A673 (cell line): Measurements from ENCODE around the gene SHLD2. TPM values are rescaled to one million over a fixed set of nuclear protein-coding genes. Genes with fewer than 3 reads are reported as not detected.

Source experiments
- BruUV-seq: library from RNA; stranded (reverse); fragments of 400-500 nt; replicated peaks from 2 replicates; lab custom pipeline; 2021; lab: Mats Ljungman, UMichigan
- CTCF ChIA-PET: fragments of 300-600 bp; sonication (Branson Sonifier 250); formaldehyde crosslinking; loops from one replicate; lab custom pipeline; 2022; ENCODE audit warnings: antibody characterized with exemption; lab: Charles Lee
- POLR2A ChIA-PET: fragments of 300-600 bp; sonication (Branson Sonifier 250); formaldehyde crosslinking; loops from one replicate; lab custom pipeline; 2022; ENCODE audit warnings: antibody characterized with exemption; ENCODE audit not compliant: low non-redundant PET; lab: Charles Lee
- DNase-seq: peaks from one replicate; pipeline ENCODE4 v3.0.0-alpha.2; 2015; ENCODE audit warnings: low spot score
- H3K27ac ChIP-seq: fragments of 200-600 bp; sonication (generic); 2 replicates; pipeline ENCODE4 v1.5.1; 2016; ENCODE audit warnings: mixed run types, low read depth, mild to moderate bottlenecking, mixed read lengths, antibody characterized with exemption, low read length; ENCODE audit not compliant: poor library complexity, severe bottlenecking
- H3K27me3 ChIP-seq: fragments of 200-600 bp; sonication (generic); replicated peaks from 2 replicates; pipeline ENCODE4 v1.6.1; 2017; ENCODE audit warnings: mixed run types, low read depth, mild to moderate bottlenecking, mixed read lengths, antibody characterized with exemption, low read length; ENCODE audit not compliant: insufficient read depth, poor library complexity
- H3K36me3 ChIP-seq: fragments of 200-600 bp; sonication (generic); 2 replicates; pipeline ENCODE4 v1.6.1; 2016; ENCODE audit warnings: mixed run types, mild to moderate bottlenecking, mixed read lengths, antibody characterized with exemption, low read length; ENCODE audit not compliant: insufficient read depth, poor library complexity, severe bottlenecking
- H3K4me1 ChIP-seq: fragments of 200-600 bp; sonication (generic); 2 replicates; pipeline ENCODE4 v1.6.1; 2017; ENCODE audit warnings: mixed run types, mild to moderate bottlenecking, mixed read lengths, antibody characterized with exemption, low read length; ENCODE audit not compliant: insufficient read depth, poor library complexity, severe bottlenecking
- H3K4me3 ChIP-seq: fragments of 200-600 bp; sonication (generic); 2 replicates; pipeline ENCODE4 v1.5.1; 2016; ENCODE audit warnings: low read depth, mixed run types, mild to moderate bottlenecking, mixed read lengths, low read length; ENCODE audit not compliant: poor library complexity, severe bottlenecking
- H3K9me3 ChIP-seq: fragments of 200-600 bp; sonication (generic); 2 replicates; pipeline ENCODE4 v1.6.1; 2016; ENCODE audit warnings: mixed run types, low read depth, mild to moderate bottlenecking, mixed read lengths, antibody characterized with exemption, low read length; ENCODE audit not compliant: poor library complexity, severe bottlenecking
- EZH2 ChIP-seq: fragments of 200-600 bp; sonication (generic); IDR thresholded peaks from 2 replicates; pipeline ENCODE4 v1.6.1; 2017; ENCODE audit warnings: borderline replicate concordance, low read depth, mild to moderate bottlenecking, mixed read lengths, antibody characterized with exemption, low read length; ENCODE audit not compliant: poor library complexity, severe bottlenecking
- intact Hi-C: fragments of 100-400 bp; cut with micrococcal nuclease; formaldehyde crosslinking; loops from one replicate; pipeline ENCODE4 v1.10.0; 2022; ENCODE audit not compliant: unreplicated experiment
- total RNA-seq: library from RNA; stranded (reverse); gene quantifications from 2 replicates; pipeline ENCODE4 v1.2.3, GENCODE V29; 2021
- TF ChIP-seq, protein P1 (sequence below): fragments of 300-800, 200-600 bp; sonication (generic); conservative IDR thresholded peaks from 2 replicates; pipeline ENCODE4 v1.5.1; 2017; ENCODE audit warnings: low read depth, mild to moderate bottlenecking, antibody characterized with exemption, low read length, moderate library complexity, mixed read lengths

The SHLD2 gene
- total RNA-seq, 1 experiment from 2014 or later: 36.7 TPM

DNA sequence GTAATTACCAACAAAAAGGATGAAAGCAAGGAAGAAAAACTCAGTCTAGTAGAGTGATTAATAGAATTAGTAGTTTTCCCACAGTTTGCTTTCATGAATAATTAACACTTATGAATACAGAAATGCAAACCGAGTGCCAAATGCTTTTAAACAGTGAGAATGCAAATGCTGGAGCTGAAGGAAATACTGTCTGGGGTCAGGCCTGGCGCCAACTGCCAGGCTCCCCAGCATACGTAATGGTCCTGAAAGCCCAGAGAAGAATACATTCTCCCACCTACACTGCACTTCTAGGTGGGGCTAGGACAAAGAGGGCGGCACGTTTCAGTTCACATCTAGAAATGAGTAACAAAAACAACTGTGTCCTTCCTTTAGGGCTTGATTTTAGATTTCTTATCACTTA is 30.4 kb upstream of the SHLD2 start:
- DNase-seq: peak; percentile 56
- no peaks in the 10 kb centered on the region for H3K27me3 ChIP-seq
- BruUV-seq: no TSS peak
- H3K36me3 ChIP-seq: peaks cover 45% of the 10 kb centered on the region
- H3K4me1 ChIP-seq: peaks cover 23% of the 10 kb centered on the region
- H3K9me3 ChIP-seq: no peaks in the 10 kb centered on the region
- H3K27ac ChIP-seq: peak overlapping the region; percentile 29
- POLR2A ChIA-PET: interaction anchor here (0.7 kb wide), 1 partner anchor 10 kb away, joined by 23 read pairs; no protein-coding TSS in a partner anchor
- TF ChIP-seq, protein P1, sequence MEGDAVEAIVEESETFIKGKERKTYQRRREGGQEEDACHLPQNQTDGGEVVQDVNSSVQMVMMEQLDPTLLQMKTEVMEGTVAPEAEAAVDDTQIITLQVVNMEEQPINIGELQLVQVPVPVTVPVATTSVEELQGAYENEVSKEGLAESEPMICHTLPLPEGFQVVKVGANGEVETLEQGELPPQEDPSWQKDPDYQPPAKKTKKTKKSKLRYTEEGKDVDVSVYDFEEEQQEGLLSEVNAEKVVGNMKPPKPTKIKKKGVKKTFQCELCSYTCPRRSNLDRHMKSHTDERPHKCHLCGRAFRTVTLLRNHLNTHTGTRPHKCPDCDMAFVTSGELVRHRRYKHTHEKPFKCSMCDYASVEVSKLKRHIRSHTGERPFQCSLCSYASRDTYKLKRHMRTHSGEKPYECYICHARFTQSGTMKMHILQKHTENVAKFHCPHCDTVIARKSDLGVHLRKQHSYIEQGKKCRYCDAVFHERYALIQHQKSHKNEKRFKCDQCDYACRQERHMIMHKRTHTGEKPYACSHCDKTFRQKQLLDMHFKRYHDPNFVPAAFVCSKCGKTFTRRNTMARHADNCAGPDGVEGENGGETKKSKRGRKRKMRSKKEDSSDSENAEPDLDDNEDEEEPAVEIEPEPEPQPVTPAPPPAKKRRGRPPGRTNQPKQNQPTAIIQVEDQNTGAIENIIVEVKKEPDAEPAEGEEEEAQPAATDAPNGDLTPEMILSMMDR: no peak
- TF ChIP-seq EZH2: no peak
- intact Hi-C loops: no loop called here
- CTCF ChIA-PET: no interaction called here
- no peak overlapping the region for H3K4me3 ChIP-seq

DNA sequence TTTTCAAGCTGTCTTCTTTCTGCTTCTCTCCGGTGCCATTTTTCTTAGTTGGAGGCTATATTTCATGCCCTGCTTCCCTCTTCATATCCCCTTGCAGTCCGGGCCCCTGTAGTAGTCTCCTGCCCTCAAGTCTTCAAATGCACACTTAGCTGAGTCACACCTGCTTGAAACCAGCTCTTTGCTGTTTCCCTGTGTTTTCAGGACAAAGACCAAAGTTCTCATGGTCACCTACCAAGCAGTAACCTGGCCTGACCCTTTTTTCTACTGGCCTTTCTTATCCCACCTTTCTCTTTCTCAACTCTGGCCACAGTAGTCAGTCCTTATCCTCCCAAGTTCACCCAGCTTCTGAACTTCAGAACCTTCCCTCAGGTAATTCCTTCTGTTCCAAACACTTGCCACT is 28.8 kb upstream of the SHLD2 start:
- Histone ChIP-seq H3K4me3 (no peak overlapping the region), H3K4me1 (peaks cover 22% of the 10 kb centered on the region), H3K27me3 (no peaks in the 10 kb centered on the region), H3K9me3 (no peaks in the 10 kb centered on the region), H3K36me3 (peaks cover 30% of the 10 kb centered on the region), H3K27ac (no peak overlapping the region)
- DNase-seq: no peak
- no TSS peak for BruUV-seq
- CTCF ChIA-PET: no interaction called here
- no peak for TF ChIP-seq EZH2
- TF ChIP-seq, protein P1: no peak
- POLR2A ChIA-PET: no interaction called here
- intact Hi-C loops: no loop called here

DNA sequence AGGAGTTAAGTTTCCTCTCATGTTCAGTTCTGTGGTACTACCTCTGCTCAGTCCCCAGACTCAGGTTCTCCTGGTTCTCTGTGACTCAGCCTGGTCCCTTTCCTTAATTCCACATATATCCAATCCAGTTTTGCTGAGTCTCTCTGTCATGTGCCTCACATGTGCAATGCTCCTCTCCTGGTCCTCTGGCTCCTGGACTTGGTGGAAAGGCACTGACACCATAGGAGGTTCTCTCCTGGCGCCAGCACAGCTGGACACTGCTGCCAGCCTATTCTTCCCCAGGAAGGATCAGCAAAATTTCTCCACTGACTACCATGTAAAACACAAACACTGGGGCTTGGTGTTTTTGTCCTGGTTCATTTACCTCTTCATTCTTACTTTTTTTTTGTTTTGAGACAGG is 28.1 kb upstream of the SHLD2 start:
- no peaks in the 10 kb centered on the region for H3K9me3 ChIP-seq
- BruUV-seq: no TSS peak
- no peak for TF ChIP-seq EZH2
- TF ChIP-seq, protein P1: no peak
- H3K36me3 ChIP-seq: peaks cover 26% of the 10 kb centered on the region
- ChIA-PET CTCF (no interaction called here), POLR2A (no interaction called here)
- no peaks in the 10 kb centered on the region for H3K27me3 ChIP-seq
- H3K4me1 ChIP-seq: peaks cover 22% of the 10 kb centered on the region
- intact Hi-C loops: no loop called here
- DNase-seq: no peak
- no peak overlapping the region for H3K4me3 ChIP-seq
- no peak overlapping the region for H3K27ac ChIP-seq
